ENCODE measurements around the gene SPOCK2.
"Not testable (repeated sequence)": the region's sequence is repeated elsewhere in the genome, so short reads cannot be mapped to it uniquely, and the experiment has no call there.

SPOCK2 gene

GRCh38 chr10:72108004-72108370 lies 19.6 kb upstream of the SPOCK2 start:
- DNase-seq (ENCODE audit: low read depth) = not testable (repeated sequence)

GRCh38 chr10:72107325-72108003 lies 19.1 kb upstream of the SPOCK2 start:
- no peak for DNase-seq (ENCODE audit: low read depth)

- no peak for DNase-seq (ENCODE audit: low read depth)
Observed at GRCh38 chr10:72106896-72107295, 18.5 kb upstream of the SPOCK2 start.

- no peak for DNase-seq (ENCODE audit: low read depth)
Observed at GRCh38 chr10:72106154-72106849, 18.0 kb upstream of the SPOCK2 start.

- no peak for DNase-seq (ENCODE audit: low read depth)
Observed at GRCh38 chr10:72105710-72106109, 17.4 kb upstream of the SPOCK2 start.

- DNase-seq (ENCODE audit: low read depth) = no peak
Observed at GRCh38 chr10:72105098-72105475, 16.7 kb upstream of the SPOCK2 start.

GRCh38 chr10:72104472-72105097 lies 16.2 kb upstream of the SPOCK2 start:
- peak; percentile 30 for DNase-seq (ENCODE audit: low read depth)

GRCh38 chr10:72099600-72099921 lies 11.2 kb upstream of the SPOCK2 start:
- no peak for DNase-seq (ENCODE audit: low read depth)

- DNase-seq (ENCODE audit: low read depth) = no peak
Observed at GRCh38 chr10:72098836-72099599, 10.7 kb upstream of the SPOCK2 start.

GRCh38 chr10:72098301-72098835 lies 10.0 kb upstream of the SPOCK2 start:
- DNase-seq (ENCODE audit: low read depth) = no peak

GRCh38 chr10:72097448-72098300 lies 9.3 kb upstream of the SPOCK2 start:
- DNase-seq (ENCODE audit: low read depth) = peak; percentile 21

GRCh38 chr10:72096115-72097000 lies 8.0 kb upstream of the SPOCK2 start:
- DNase-seq (ENCODE audit: low read depth) = no peak

GRCh38 chr10:72095195-72095594 lies 6.8 kb upstream of the SPOCK2 start:
- no peak for DNase-seq (ENCODE audit: low read depth)

- DNase-seq (ENCODE audit: low read depth) = no peak
Observed at GRCh38 chr10:72094574-72094973, 6.2 kb upstream of the SPOCK2 start.

- no peak for DNase-seq (ENCODE audit: low read depth)
Observed at GRCh38 chr10:72093450-72093849, 5.1 kb upstream of the SPOCK2 start.

GRCh38 chr10:72092987-72093386 lies 4.6 kb upstream of the SPOCK2 start:
- no peak for DNase-seq (ENCODE audit: low read depth)

- DNase-seq (ENCODE audit: low read depth) = no peak
Observed at GRCh38 chr10:72092171-72092924, 4.0 kb upstream of the SPOCK2 start.

GRCh38 chr10:72090326-72090725 lies 2.0 kb upstream of the SPOCK2 start:
- no peak for DNase-seq (ENCODE audit: low read depth)

- no peak for DNase-seq (ENCODE audit: low read depth)
Observed at GRCh38 chr10:72089618-72090017, 1.3 kb upstream of the SPOCK2 start.

Data from GM04504 (cell line).